ENCODE measurements around the gene ENPP3.

GRCh38 chr6:131627724-131628682, 9.1 kb upstream of the ENPP3 start, which contains the start of gene MED23:
- TF ChIP-seq ETS1 (IDR thresholded peaks at IDR 0.05) (peak; percentile 95), CTCF (conservative IDR thresholded peaks at IDR 0.05; ENCODE audit: low read depth in 2 of 2) (peak; percentile 94 to 100), REST (IDR thresholded peaks at IDR 0.05; ENCODE audit: unreplicated experiment) (no peak), POLR2AphosphoS5 (IDR thresholded peaks at IDR 0.05; ENCODE audit: low read depth) (peak; percentile 57), EZH2phosphoT487 (IDR thresholded peaks at IDR 0.05; ENCODE audit: unreplicated experiment) (no peak), CREB1 (CRISPR knock-in tag; IDR thresholded peaks at IDR 0.05; ENCODE audit: low read depth) (peak; percentile 83), EZH2 (IDR thresholded peaks at IDR 0.05; ENCODE audit: low read depth, unreplicated experiment) (no peak), ZNF462 (CRISPR knock-in tag; IDR thresholded peaks at IDR 0.05) (no peak; the same call in 1 of the 2 replicates), ZNF331 (CRISPR knock-in tag; IDR thresholded peaks at IDR 0.05; ENCODE audit: low read depth) (peak; percentile 81), JUNB (IDR thresholded peaks at IDR 0.05; ENCODE audit: unreplicated experiment) (no peak)
